Activated CD8-positive, alpha-beta T cell treated with anti-CD3 and anti-CD28 coated beads, Interleukin-2, amount 10 ng/mL, durations not matched to agents 7 days and 5 days (primary cell): ENCODE data around the gene ARF5. TPM values are rescaled to one million over a fixed set of nuclear protein-coding genes. Genes with fewer than 3 reads are reported as not detected.

ENCODE experiments used
- ATAC-seq: fragments of 150-1000 bp; cut with Tn5 transposase; one replicate; pipeline ENCODE4 v1.10.0; 2021; ENCODE audit warnings: moderate library complexity
- CTCF ChIA-PET: fragments of 350-600 bp; sonication (Branson Sonifier 250); formaldehyde crosslinking; loops from one replicate; lab custom pipeline; 2021; ENCODE audit warnings: antibody characterized with exemption; lab: Charles Lee
- POLR2A ChIA-PET: fragments of 350-600 bp; sonication (Branson Sonifier 250); formaldehyde crosslinking; loops from one replicate; lab custom pipeline; 2021; ENCODE audit warnings: antibody characterized with exemption; lab: Charles Lee
- DNase-seq: peaks from one replicate; pipeline ENCODE4 v3.0.0-alpha.2; 2020
- H3K27ac Mint-ChIP-seq: one replicate; pipeline ENCODE4 v1.8.0; 2021; ENCODE audit warnings: mild to moderate bottlenecking, mixed read lengths
- H3K27me3 Mint-ChIP-seq: one replicate; pipeline ENCODE4 v1.8.0; 2021; ENCODE audit warnings: low read depth, mixed read lengths
- H3K36me3 Mint-ChIP-seq: one replicate; pipeline ENCODE4 v1.8.0; 2021; ENCODE audit warnings: low read depth, mixed read lengths
- H3K4me1 Mint-ChIP-seq: one replicate; pipeline ENCODE4 v1.8.0; 2021; ENCODE audit warnings: low read depth, mixed read lengths
- H3K4me3 Mint-ChIP-seq: one replicate; pipeline ENCODE4 v1.8.0; 2021; ENCODE audit warnings: mild to moderate bottlenecking, mixed read lengths
- H3K9me3 Mint-ChIP-seq: one replicate; pipeline ENCODE4 v1.8.0; 2022; ENCODE audit warnings: mixed read lengths; ENCODE audit not compliant: insufficient read depth
- total RNA-seq, 2 experiments: library from RNA; stranded (reverse); gene quantifications; one replicate each; pipeline ENCODE4 v1.2.3, GENCODE V29; 2021

The ARF5 gene
- total RNA-seq, 2 experiments from 2014 or later, result 136 to 138 TPM

DNA sequence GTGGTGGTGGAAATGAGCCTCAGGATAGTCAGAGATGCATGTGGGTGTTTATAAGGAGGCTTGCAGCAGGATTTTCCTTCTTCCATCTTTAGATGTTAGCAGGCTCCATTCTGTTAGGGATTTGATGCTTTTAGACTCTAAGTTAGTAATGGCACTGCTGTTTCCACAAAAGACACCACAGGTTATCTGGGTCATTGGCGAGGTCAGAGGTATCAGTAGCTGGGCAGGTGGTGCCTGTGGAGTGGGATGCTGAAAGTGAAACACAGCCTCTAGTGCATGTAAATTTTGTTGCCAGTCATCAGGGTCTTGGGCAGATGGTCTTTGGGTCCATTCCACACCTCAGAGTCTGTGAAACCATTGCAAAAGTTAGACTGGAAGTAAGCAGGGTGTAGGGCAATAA lies 30.6 kb downstream of the ARF5 start:
- Mint-ChIP-seq H3K27ac (no peak overlapping the region), H3K36me3 (no peaks in the 10 kb centered on the region), H3K4me1 (peaks cover 6% of the 10 kb centered on the region), H3K4me3 (no peak overlapping the region), H3K27me3 (peaks cover 46% of the 10 kb centered on the region), H3K9me3 (no peaks in the 10 kb centered on the region)
- no peak for ATAC-seq
- CTCF ChIA-PET, result interaction anchor here (0.6 kb wide), 1 partner anchor 11 kb away, joined by 3 read pairs; no protein-coding TSS in a partner anchor
- no peak for DNase-seq
- POLR2A ChIA-PET, result no interaction called here

DNA sequence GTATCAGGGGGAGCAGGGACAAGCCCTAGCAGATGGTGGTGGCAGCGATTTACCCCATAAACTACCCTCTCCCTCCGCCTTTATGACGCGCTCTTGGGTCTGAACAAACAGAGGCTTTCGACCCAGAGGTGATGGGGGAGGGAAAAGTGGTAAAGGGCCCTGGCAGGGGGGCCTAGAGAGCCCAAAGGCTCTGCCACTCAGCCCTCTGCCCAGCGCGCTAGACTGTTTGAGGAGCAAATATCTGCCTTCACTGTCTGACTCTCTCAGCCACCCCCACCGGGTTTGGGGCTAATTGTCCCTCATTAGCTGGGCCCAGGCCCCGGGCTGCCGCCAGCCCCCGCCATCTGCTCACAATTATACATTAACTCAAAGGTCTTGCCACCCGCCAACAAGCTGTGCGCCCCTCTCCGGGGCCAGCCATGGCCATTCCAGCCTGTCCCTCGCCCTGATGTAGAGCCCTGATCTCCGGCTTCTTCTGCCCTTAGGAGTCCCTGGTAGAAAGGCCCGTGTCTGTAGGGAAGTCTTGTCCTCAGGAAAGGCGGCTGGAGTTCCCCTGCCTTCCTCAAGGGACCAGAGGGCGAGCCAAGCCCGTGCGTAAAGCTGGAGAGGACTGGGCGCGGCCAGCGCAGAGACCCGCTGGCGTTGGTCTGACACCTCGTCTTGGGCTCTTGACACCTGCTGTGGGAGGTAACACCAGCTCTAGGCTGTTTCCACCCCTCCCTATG lies 31.6 kb downstream of the ARF5 start:
- Mint-ChIP-seq H3K27me3 (peaks cover 50% of the 10 kb centered on the region), H3K4me1 (peaks cover 6% of the 10 kb centered on the region), H3K4me3 (no peak overlapping the region), H3K27ac (no peak overlapping the region), H3K36me3 (no peaks in the 10 kb centered on the region), H3K9me3 (no peaks in the 10 kb centered on the region)
- CTCF ChIA-PET, result interaction anchor here (1.2 to 1.4 kb wide), 2 partner anchors 12 to 35 kb away, joined by 3 to 4 read pairs; partner anchors contain the start of gene GCC1
- POLR2A ChIA-PET, result interaction anchor here (0.5 kb wide), 1 partner anchor 37 kb away, joined by 3 read pairs; no protein-coding TSS in a partner anchor
- ATAC-seq, result no peak
- DNase-seq, result no peak

DNA sequence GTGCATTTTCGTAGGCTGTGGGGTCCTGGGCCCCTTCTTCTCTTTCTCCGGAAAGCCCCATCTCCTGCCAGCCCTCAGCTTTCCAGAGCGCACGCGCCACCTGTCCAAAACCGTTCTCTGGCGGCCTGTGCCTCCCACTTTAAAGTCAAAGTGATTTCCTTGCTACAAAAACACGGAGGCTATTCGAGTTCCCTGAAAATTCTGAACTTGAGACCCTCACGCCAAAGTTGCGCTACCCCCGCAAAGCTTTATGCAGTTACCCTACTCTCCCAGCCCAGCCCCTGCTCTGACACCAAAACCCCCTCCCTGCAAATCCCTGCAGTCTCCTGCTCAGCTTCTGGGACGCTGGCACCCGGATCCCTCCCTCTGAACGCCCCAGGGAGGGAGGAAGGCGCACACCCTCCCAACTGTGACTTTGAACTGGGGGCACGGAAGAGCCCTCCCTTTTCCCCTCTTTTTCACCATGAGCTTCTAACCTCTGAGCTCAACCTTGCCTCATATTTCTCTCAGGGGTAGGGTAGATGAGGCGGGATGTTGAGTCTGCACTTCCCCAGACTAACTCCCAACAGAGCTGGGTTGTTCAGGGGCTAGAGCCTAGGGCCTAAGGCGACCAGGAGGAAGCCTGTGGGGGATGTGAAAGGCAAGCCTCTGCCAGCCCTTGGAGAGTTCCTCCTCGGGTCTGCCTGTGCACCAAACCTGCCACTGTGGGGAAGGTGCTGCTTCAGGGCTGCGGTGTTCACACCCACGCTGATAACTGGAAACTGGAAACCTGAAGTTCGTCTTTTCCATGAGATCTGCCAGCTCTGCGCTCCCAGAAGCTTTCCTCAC lies 32.4 kb downstream of the ARF5 start:
- Mint-ChIP-seq H3K27ac (no peak overlapping the region), H3K27me3 (peaks cover 53% of the 10 kb centered on the region), H3K9me3 (no peaks in the 10 kb centered on the region), H3K4me1 (peaks cover 6% of the 10 kb centered on the region), H3K4me3 (no peak overlapping the region), H3K36me3 (no peaks in the 10 kb centered on the region)
- DNase-seq (no peak), ATAC-seq (peak; percentile 55)
- ChIA-PET POLR2A (no interaction called here), CTCF (interaction anchor here (1.2 to 1.4 kb wide), 2 partner anchors 11 to 35 kb away, joined by 3 to 4 read pairs; partner anchors contain the start of gene GCC1)

DNA sequence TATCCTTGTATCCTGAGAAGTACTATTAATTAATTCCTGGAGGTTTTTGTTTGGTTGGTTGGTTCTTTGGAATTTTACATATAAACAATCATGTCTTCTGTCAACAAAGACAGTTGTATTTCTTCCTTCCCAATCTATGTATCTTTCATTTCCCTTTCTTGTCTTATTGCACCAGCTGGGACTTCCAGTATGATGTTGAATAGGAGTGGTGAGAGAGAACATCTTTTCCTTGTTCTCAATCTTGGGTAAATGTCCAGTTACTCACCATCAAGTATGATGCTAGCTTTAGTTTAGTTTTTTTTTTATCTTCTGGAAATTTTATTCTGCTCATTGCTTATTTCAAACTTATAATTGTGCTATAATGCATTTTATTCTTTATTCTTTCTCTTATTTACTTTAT lies 37.1 kb downstream of the ARF5 start:
- H3K27me3 Mint-ChIP-seq, result peaks cover 32% of the 10 kb centered on the region
- H3K27ac Mint-ChIP-seq, result no peak overlapping the region
- ChIA-PET CTCF (no interaction called here), POLR2A (no interaction called here)
- DNase-seq (no peak), ATAC-seq (no peak)
- H3K4me3 Mint-ChIP-seq, result no peak overlapping the region
- H3K36me3 Mint-ChIP-seq, result no peaks in the 10 kb centered on the region
- peaks cover 5% of the 10 kb centered on the region for H3K4me1 Mint-ChIP-seq
- H3K9me3 Mint-ChIP-seq, result no peaks in the 10 kb centered on the region

DNA sequence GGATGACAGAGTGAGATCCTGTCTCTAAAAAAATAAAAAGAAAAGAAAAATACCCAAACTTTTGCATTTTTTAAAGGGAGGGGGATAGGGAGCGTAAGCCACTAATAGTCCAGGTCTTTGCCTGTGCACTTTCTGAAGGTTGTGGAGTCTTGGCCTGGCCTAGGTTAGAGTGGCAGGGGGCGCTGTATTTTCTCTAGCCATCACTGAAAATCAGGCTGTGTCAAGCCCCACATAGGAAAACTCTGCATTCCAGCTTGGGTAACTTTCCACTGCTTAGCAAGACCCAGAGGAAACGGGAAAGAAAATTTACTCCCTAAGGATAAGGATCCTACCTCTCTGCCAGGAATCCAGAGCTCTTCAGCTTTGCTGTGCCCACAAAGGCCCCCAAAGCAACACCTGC lies 40.2 kb downstream of the ARF5 start:
- Mint-ChIP-seq H3K27me3 (peaks cover 23% of the 10 kb centered on the region), H3K27ac (no peak overlapping the region), H3K36me3 (no peaks in the 10 kb centered on the region), H3K4me3 (no peak overlapping the region), H3K4me1 (no peaks in the 10 kb centered on the region), H3K9me3 (no peaks in the 10 kb centered on the region)
- ATAC-seq, result no peak
- no peak for DNase-seq
- CTCF ChIA-PET, result interaction anchor here (0.8 to 1.1 kb wide), 4 partner anchors 21 to 581 kb away, joined by 3 to 4 read pairs (median 4); no protein-coding TSS in a partner anchor
- POLR2A ChIA-PET, result no interaction called here

DNA sequence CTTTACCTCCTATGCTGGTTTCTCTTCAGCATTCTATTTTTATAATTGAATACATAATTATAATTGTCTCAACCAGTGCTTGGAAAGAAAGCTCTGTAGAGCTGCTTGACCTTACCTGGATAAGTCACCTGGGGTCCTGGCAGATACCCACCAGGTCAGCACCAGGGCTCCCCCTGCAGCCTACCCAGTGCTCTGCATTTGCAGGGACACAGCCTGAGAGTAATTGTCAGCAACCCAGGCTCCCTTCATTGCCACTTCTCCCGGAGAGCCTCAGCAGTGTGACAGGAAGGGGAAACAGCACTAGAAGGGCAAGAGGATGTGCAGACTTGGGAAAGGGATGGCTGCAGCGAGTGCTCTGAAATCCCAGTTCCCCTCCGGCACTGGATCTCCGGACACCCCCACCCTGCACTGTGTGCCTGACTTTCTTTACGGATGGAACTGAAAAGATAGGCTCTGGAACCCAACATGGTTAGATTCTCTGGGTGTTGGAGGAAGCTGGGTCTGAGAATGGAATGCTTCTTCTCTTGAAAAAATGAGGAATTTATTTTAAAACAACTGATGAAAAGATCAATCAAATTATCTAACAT lies 41.1 kb downstream of the ARF5 start:
- Mint-ChIP-seq H3K4me1 (no peaks in the 10 kb centered on the region), H3K27me3 (peaks cover 23% of the 10 kb centered on the region), H3K9me3 (no peaks in the 10 kb centered on the region), H3K4me3 (no peak overlapping the region), H3K27ac (no peak overlapping the region), H3K36me3 (no peaks in the 10 kb centered on the region)
- ChIA-PET CTCF (interaction anchor here (0.6 to 1.1 kb wide), 6 partner anchors 11 to 826 kb away, joined by 3 to 4 read pairs (median 4); no protein-coding TSS in a partner anchor), POLR2A (no interaction called here)
- ATAC-seq (peak; percentile 70), DNase-seq (peak; percentile 47)

DNA sequence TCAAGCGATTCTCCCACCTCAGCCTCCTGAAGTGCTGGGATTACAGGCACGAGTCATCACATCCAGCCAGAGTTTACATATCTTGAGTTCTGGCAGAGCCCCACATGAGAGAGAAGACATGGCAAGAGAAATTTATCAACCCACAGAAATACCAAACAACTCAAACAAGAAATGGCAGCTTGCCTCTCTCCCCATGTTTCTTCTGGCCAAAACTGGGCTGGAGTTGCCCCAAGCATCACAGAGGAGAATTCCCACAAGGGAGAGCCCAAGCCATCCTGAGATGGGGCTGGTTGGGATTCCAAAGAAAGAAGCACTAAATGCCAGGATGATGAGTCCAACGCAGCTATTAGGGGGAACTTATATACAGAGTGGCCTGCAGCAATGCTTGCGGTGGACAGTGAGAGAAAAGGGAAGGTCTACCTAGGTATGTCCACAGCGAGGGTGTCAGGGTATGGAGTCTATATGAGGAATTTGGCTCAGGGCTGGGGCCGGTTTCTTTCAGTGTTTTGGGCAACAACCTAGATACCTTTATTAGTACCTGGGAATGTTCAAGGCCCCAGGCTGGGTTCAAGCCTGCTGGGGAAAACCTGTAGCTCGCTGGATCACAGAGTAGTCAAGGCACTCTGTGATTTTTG lies 44.2 kb downstream of the ARF5 start:
- Mint-ChIP-seq H3K4me3 (no peak overlapping the region), H3K9me3 (no peaks in the 10 kb centered on the region), H3K36me3 (no peaks in the 10 kb centered on the region), H3K4me1 (no peaks in the 10 kb centered on the region), H3K27ac (no peak overlapping the region), H3K27me3 (peaks cover 15% of the 10 kb centered on the region)
- ATAC-seq (no peak), DNase-seq (no peak)
- ChIA-PET POLR2A (no interaction called here), CTCF (no interaction called here)

DNA sequence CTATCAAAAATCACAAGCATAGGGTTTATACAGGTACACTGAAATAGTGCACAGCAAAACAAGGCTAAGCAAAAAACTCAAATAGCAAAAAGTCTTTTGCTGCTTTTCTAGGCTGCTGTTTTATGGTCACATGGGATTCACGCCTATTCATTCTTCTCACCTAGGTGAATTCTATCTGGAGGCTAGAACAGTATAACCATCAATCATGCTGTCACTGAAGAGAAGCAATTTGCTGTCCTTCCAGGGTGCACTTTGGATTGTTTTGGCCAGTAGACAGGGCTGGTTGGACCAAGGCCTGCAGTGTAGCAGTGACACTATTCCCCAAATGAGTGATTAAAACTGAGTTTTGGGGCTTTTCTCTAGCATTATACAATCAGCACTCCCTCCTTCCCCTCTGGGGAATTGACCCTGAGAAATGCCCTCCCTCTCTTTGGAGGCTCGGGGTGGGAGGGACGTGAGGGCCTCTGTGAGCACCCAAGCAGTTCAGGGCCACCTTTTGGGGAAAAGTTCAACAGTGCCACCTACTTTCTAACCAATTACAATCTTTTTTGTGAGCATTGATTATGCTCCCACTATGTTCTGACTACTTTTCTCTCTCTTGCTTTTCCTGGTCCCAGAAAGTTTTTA lies 47.6 kb downstream of the ARF5 start:
- no peak overlapping the region for H3K27ac Mint-ChIP-seq
- no peaks in the 10 kb centered on the region for H3K4me1 Mint-ChIP-seq
- peaks cover 20% of the 10 kb centered on the region for H3K27me3 Mint-ChIP-seq
- H3K4me3 Mint-ChIP-seq, result no peak overlapping the region
- ChIA-PET CTCF (no interaction called here), POLR2A (no interaction called here)
- DNase-seq (no peak), ATAC-seq (no peak)
- no peaks in the 10 kb centered on the region for H3K9me3 Mint-ChIP-seq
- no peaks in the 10 kb centered on the region for H3K36me3 Mint-ChIP-seq

DNA sequence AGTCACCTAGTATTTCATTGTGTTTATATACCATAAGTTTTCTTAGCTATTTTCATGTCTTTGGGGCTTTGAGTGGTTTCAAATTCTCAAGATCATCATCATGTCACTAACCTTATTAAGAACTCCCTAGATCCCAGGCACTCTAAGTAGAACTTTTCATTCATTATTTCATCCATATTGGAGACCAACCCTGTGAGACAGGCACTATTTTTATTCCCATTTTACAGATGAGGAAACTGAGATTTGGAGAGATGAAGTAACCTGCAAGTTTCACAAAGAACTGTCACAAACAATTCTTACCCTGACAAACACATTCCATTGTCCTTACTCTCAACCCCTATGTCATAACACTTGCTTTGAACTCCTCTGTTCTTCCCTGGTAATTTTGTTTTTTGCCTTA lies 50.0 kb downstream of the ARF5 start:
- H3K36me3 Mint-ChIP-seq, result no peaks in the 10 kb centered on the region
- no peak overlapping the region for H3K4me3 Mint-ChIP-seq
- CTCF ChIA-PET, result no interaction called here
- H3K4me1 Mint-ChIP-seq, result no peaks in the 10 kb centered on the region
- ATAC-seq, result no peak
- DNase-seq, result no peak
- POLR2A ChIA-PET, result no interaction called here
- H3K27me3 Mint-ChIP-seq, result peaks cover 18% of the 10 kb centered on the region
- H3K27ac Mint-ChIP-seq, result no peak overlapping the region
- H3K9me3 Mint-ChIP-seq, result no peaks in the 10 kb centered on the region
